Epithelial cell of esophagus (primary cell): ENCODE measurements around the gene OTUD6A.
A peak's percentile ranks its signal among the peaks of the same experiment; 100 is the strongest.
"Not testable (repeated sequence)": the region's sequence is repeated elsewhere in the genome, so short reads cannot be mapped to it uniquely, and the experiment has no call there.

Source experiments
- DNase-seq: peaks from one replicate; pipeline ENCODE4 v3.0.0; 2010; ENCODE audit warnings: low read depth
- H3K4me3 ChIP-seq: 2 replicates; pipeline ENCODE4 v1.5.1; 2011; ENCODE audit warnings: mild to moderate bottlenecking, low read length, control low read depth
- CTCF ChIP-seq: IDR thresholded peaks from 2 replicates; pipeline ENCODE4 v1.5.1; 2011; ENCODE audit warnings: low read depth, mild to moderate bottlenecking, low read length, control low read depth, inconsistent platforms; ENCODE audit not compliant: insufficient read depth; ENCODE audit errors: missing control alignments

OTUD6A gene

GRCh38 chrX:70089604-70090297 is 27.5 kb downstream of the OTUD6A start:
- no peak for TF ChIP-seq CTCF
- DNase-seq: peak; percentile 7
- no peak overlapping the region for H3K4me3 ChIP-seq

GRCh38 chrX:70092247-70092646 is 30.0 kb downstream of the OTUD6A start:
- H3K4me3 ChIP-seq: no peak overlapping the region
- DNase-seq: no peak
- no peak for TF ChIP-seq CTCF

- TF ChIP-seq CTCF: peak; percentile 31
- no peak overlapping the region for H3K4me3 ChIP-seq
- peak; percentile 44 for DNase-seq
These were observed 33.8 kb downstream of the OTUD6A start for GRCh38 chrX:70096052-70096451.

- DNase-seq: no peak
- no peak overlapping the region for H3K4me3 ChIP-seq
- no peak for TF ChIP-seq CTCF
These were observed 43.0 kb downstream of the OTUD6A start for GRCh38 chrX:70105229-70105628.

GRCh38 chrX:70111436-70112026 is 49.3 kb downstream of the OTUD6A start:
- not testable (repeated sequence) for DNase-seq, H3K4me3 ChIP-seq
